ENCODE results near the gene STK38.

Gene STK38

DNA sequence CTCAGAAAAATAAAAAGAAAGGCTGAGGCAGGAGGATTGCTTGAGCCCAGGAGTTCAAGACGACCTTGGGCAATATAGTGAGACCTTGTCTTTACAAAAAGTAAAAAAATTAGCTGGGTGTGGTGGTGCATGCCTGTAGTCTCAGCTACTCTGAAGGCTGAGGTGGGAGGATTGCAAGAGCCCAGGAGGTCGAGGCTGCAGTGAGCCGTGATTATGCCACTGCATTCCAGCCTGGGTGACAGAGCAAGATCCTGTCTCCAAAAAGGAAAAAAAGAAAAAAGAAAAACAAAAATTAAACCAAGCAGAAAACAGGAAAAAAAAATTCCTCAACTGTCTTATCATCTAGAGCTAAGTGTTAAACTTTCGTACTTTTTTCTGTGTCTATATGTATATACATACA lies 34.4 kb upstream of the STK38 start:
- ATAC-seq = no peak
- TF ChIP-seq, protein P1, sequence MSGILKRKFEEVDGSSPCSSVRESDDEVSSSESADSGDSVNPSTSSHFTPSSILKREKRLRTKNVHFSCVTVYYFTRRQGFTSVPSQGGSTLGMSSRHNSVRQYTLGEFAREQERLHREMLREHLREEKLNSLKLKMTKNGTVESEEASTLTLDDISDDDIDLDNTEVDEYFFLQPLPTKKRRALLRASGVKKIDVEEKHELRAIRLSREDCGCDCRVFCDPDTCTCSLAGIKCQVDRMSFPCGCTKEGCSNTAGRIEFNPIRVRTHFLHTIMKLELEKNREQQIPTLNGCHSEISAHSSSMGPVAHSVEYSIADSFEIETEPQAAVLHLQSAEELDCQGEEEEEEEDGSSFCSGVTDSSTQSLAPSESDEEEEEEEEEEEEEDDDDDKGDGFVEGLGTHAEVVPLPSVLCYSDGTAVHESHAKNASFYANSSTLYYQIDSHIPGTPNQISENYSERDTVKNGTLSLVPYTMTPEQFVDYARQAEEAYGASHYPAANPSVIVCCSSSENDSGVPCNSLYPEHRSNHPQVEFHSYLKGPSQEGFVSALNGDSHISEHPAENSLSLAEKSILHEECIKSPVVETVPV (CRISPR knock-in tag; IDR thresholded peaks at IDR 0.05) = no peak
- TF ChIP-seq ZNF70 (CRISPR knock-in tag; IDR thresholded peaks at IDR 0.05) (no peak), ESRRG (CRISPR knock-in tag; IDR thresholded peaks at IDR 0.05) (no peak), TCF4 (CRISPR knock-in tag; IDR thresholded peaks at IDR 0.05; ENCODE audit: borderline replicate concordance) (no peak), ISL1 (CRISPR knock-in tag; IDR thresholded peaks at IDR 0.05) (no peak), ZFP3 (CRISPR knock-in tag; IDR thresholded peaks at IDR 0.05) (no peak), RARB (CRISPR knock-in tag; IDR thresholded peaks at IDR 0.05) (no peak), ZNF565 (CRISPR knock-in tag; conservative IDR thresholded peaks at IDR 0.05; ENCODE audit: low read depth) (no peak), OSR1 (CRISPR knock-in tag; IDR thresholded peaks at IDR 0.05) (no peak), ZC3H10 (CRISPR knock-in tag; IDR thresholded peaks at IDR 0.05) (no peak)
- TF ChIP-seq, protein P2, sequence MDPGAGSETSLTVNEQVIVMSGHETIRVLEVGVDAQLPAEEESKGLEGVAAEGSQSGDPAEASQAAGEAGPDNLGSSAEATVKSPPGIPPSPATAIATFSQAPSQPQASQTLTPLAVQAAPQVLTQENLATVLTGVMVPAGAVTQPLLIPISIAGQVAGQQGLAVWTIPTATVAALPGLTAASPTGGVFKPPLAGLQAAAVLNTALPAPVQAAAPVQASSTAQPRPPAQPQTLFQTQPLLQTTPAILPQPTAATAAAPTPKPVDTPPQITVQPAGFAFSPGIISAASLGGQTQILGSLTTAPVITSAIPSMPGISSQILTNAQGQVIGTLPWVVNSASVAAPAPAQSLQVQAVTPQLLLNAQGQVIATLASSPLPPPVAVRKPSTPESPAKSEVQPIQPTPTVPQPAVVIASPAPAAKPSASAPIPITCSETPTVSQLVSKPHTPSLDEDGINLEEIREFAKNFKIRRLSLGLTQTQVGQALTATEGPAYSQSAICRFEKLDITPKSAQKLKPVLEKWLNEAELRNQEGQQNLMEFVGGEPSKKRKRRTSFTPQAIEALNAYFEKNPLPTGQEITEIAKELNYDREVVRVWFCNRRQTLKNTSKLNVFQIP (CRISPR knock-in tag; IDR thresholded peaks at IDR 0.05; ENCODE audit: borderline replicate concordance, low read depth) = no peak
- TF ChIP-seq, protein P3, sequence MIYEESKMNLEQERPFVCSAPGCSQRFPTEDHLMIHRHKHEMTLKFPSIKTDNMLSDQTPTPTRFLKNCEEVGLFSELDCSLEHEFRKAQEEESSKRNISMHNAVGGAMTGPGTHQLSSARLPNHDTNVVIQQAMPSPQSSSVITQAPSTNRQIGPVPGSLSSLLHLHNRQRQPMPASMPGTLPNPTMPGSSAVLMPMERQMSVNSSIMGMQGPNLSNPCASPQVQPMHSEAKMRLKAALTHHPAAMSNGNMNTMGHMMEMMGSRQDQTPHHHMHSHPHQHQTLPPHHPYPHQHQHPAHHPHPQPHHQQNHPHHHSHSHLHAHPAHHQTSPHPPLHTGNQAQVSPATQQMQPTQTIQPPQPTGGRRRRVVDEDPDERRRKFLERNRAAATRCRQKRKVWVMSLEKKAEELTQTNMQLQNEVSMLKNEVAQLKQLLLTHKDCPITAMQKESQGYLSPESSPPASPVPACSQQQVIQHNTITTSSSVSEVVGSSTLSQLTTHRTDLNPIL (CRISPR knock-in tag; IDR thresholded peaks at IDR 0.05; ENCODE audit: low read depth) = no peak
- TF ChIP-seq, protein P4, sequence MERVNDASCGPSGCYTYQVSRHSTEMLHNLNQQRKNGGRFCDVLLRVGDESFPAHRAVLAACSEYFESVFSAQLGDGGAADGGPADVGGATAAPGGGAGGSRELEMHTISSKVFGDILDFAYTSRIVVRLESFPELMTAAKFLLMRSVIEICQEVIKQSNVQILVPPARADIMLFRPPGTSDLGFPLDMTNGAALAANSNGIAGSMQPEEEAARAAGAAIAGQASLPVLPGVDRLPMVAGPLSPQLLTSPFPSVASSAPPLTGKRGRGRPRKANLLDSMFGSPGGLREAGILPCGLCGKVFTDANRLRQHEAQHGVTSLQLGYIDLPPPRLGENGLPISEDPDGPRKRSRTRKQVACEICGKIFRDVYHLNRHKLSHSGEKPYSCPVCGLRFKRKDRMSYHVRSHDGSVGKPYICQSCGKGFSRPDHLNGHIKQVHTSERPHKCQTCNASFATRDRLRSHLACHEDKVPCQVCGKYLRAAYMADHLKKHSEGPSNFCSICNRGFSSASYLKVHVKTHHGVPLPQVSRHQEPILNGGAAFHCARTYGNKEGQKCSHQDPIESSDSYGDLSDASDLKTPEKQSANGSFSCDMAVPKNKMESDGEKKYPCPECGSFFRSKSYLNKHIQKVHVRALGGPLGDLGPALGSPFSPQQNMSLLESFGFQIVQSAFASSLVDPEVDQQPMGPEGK (CRISPR knock-in tag; IDR thresholded peaks at IDR 0.05; ENCODE audit: borderline replicate concordance) = no peak

DNA sequence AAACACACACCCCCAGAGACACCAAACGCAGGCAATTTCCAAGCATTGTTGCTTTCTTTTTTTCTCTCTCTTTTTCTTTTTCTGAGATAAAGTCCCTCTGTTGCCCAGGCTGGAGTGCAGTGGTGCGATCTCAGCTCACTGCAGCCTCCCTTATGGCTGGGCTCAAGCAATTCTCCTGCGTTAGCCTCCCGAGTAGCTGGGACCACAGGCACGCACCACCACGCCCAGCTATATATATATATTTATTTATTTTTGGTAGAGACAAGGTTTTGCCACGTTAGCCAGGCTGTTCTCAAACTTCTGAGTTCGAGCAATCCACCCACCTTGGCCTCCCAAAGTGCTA lies 32.9 kb upstream of the STK38 start:
- no peak for ATAC-seq
- TF ChIP-seq, protein P2 (CRISPR knock-in tag; IDR thresholded peaks at IDR 0.05; ENCODE audit: borderline replicate concordance, low read depth) = no peak
- TF ChIP-seq ZNF8 (CRISPR knock-in tag; IDR thresholded peaks at IDR 0.05) = no peak
- no peak for TF ChIP-seq BACH2 (CRISPR knock-in tag; IDR thresholded peaks at IDR 0.05; ENCODE audit: borderline replicate concordance)
- TF ChIP-seq RARB (CRISPR knock-in tag; IDR thresholded peaks at IDR 0.05) = no peak
- TF ChIP-seq OSR1 (CRISPR knock-in tag; IDR thresholded peaks at IDR 0.05) = no peak
- no peak for TF ChIP-seq ISL1 (CRISPR knock-in tag; IDR thresholded peaks at IDR 0.05)
- TF ChIP-seq, protein P1 (CRISPR knock-in tag; IDR thresholded peaks at IDR 0.05) = no peak
- TF ChIP-seq TCF4 (CRISPR knock-in tag; IDR thresholded peaks at IDR 0.05; ENCODE audit: borderline replicate concordance) = no peak
- TF ChIP-seq ESRRG (CRISPR knock-in tag; IDR thresholded peaks at IDR 0.05) = no peak
- no peak for TF ChIP-seq SNAI2 (CRISPR knock-in tag; IDR thresholded peaks at IDR 0.05)
- TF ChIP-seq, protein P4 (CRISPR knock-in tag; IDR thresholded peaks at IDR 0.05; ENCODE audit: borderline replicate concordance) = no peak
- TF ChIP-seq, protein P3 (CRISPR knock-in tag; IDR thresholded peaks at IDR 0.05; ENCODE audit: low read depth) = no peak
- TF ChIP-seq, protein P5, sequence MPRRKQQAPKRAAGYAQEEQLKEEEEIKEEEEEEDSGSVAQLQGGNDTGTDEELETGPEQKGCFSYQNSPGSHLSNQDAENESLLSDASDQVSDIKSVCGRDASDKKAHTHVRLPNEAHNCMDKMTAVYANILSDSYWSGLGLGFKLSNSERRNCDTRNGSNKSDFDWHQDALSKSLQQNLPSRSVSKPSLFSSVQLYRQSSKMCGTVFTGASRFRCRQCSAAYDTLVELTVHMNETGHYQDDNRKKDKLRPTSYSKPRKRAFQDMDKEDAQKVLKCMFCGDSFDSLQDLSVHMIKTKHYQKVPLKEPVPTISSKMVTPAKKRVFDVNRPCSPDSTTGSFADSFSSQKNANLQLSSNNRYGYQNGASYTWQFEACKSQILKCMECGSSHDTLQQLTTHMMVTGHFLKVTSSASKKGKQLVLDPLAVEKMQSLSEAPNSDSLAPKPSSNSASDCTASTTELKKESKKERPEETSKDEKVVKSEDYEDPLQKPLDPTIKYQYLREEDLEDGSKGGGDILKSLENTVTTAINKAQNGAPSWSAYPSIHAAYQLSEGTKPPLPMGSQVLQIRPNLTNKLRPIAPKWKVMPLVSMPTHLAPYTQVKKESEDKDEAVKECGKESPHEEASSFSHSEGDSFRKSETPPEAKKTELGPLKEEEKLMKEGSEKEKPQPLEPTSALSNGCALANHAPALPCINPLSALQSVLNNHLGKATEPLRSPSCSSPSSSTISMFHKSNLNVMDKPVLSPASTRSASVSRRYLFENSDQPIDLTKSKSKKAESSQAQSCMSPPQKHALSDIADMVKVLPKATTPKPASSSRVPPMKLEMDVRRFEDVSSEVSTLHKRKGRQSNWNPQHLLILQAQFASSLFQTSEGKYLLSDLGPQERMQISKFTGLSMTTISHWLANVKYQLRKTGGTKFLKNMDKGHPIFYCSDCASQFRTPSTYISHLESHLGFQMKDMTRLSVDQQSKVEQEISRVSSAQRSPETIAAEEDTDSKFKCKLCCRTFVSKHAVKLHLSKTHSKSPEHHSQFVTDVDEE (CRISPR knock-in tag; IDR thresholded peaks at IDR 0.05) = no peak
- no peak for TF ChIP-seq ZC3H10 (CRISPR knock-in tag; IDR thresholded peaks at IDR 0.05)
- TF ChIP-seq ZNF565 (CRISPR knock-in tag; conservative IDR thresholded peaks at IDR 0.05; ENCODE audit: low read depth) = no peak
- no peak for TF ChIP-seq PPARA (CRISPR knock-in tag; IDR thresholded peaks at IDR 0.05; ENCODE audit: borderline replicate concordance)
- TF ChIP-seq GLIS3 (CRISPR knock-in tag; IDR thresholded peaks at IDR 0.05) = no peak
- TF ChIP-seq ARNTL (CRISPR knock-in tag; IDR thresholded peaks at IDR 0.05; ENCODE audit: borderline replicate concordance, low read depth) = no peak
